GM23338 (cell line): ENCODE measurements around the gene GOLGA8N. TPM values are rescaled to one million over a fixed set of nuclear protein-coding genes. Genes with fewer than 3 reads are reported as not detected.
A peak's percentile ranks its signal among the peaks of the same experiment; 100 is the strongest.

Experiments used
- ATAC-seq: fragments of 200-7000 bp; cut with Tn5 transposase; 3 replicates; pipeline ENCODE4 v1.9.1; 2020
- DNase-seq: peaks from one replicate; pipeline ENCODE4 v3.0.0-alpha.2; 2015; ENCODE audit warnings: low spot score
- H2AFZ ChIP-seq: fragments of 200-600 bp; sonication (generic); 2 replicates; pipeline ENCODE4 v1.8.0; 2016; ENCODE audit warnings: antibody characterized with exemption, mild to moderate bottlenecking, moderate library complexity
- H3F3A ChIP-seq: fragments of 200-600 bp; sonication (generic); replicated peaks from 2 replicates; pipeline ENCODE4 v1.8.0; 2017; ENCODE audit warnings: antibody characterized with exemption, mixed run types, low read depth
- H3K27ac ChIP-seq: fragments of 200-600 bp; sonication (generic); 2 replicates; pipeline ENCODE4 v1.6.1; 2016; ENCODE audit warnings: low read depth
- H3K27me3 ChIP-seq: fragments of 200-600 bp; sonication (generic); 2 replicates; pipeline ENCODE4 v1.8.0; 2016; ENCODE audit warnings: mild to moderate bottlenecking, mixed run types, moderate library complexity; ENCODE audit not compliant: insufficient read depth
- H3K36me3 ChIP-seq: fragments of 200-600 bp; sonication (generic); 2 replicates; pipeline ENCODE4 v1.8.0; 2016; ENCODE audit warnings: mild to moderate bottlenecking; ENCODE audit not compliant: insufficient read depth
- H3K4me1 ChIP-seq: fragments of 200-600 bp; sonication (generic); 2 replicates; pipeline ENCODE4 v1.8.0; 2016; ENCODE audit warnings: mild to moderate bottlenecking, moderate library complexity; ENCODE audit not compliant: insufficient read depth
- H3K4me2 ChIP-seq: fragments of 200-600 bp; sonication (generic); 2 replicates; pipeline ENCODE4 v1.7.1; 2017; ENCODE audit warnings: mixed run types
- H3K4me3 ChIP-seq: fragments of 200-600 bp; sonication (generic); 2 replicates; pipeline ENCODE4 v1.6.1; 2016; ENCODE audit warnings: mixed run types
- H3K79me2 ChIP-seq: fragments of 200-600 bp; sonication (generic); replicated peaks from 2 replicates; pipeline ENCODE4 v1.8.0; 2017; ENCODE audit warnings: mild to moderate bottlenecking; ENCODE audit not compliant: insufficient read depth
- H3K9me2 ChIP-seq: fragments of 200-600 bp; sonication (generic); 2 replicates; pipeline ENCODE4 v1.8.0; 2017; ENCODE audit not compliant: insufficient read depth
- H4K20me1 ChIP-seq: fragments of 200-600 bp; sonication (generic); replicated peaks from 2 replicates; pipeline ENCODE4 v1.8.0; 2017; ENCODE audit warnings: mild to moderate bottlenecking; ENCODE audit not compliant: insufficient read depth
- H3K27ac Mint-ChIP-seq: 2 replicates; pipeline ENCODE4 v1.8.0; 2020; ENCODE audit warnings: inconsistent platforms, mild to moderate bottlenecking, moderate library complexity, mixed read lengths
- H3K27me3 Mint-ChIP-seq: 3 replicates; pipeline ENCODE4 v1.8.0; 2022; ENCODE audit warnings: low read depth, mild to moderate bottlenecking, moderate library complexity, mixed read lengths, inconsistent platforms; ENCODE audit not compliant: insufficient read depth, poor library complexity
- H3K36me3 Mint-ChIP-seq: 3 replicates; pipeline ENCODE4 v1.8.0; 2021; ENCODE audit warnings: low read depth, mild to moderate bottlenecking, inconsistent platforms, moderate library complexity, mixed read lengths
- H3K4me1 Mint-ChIP-seq: 3 replicates; pipeline ENCODE4 v1.8.0; 2020; ENCODE audit warnings: mild to moderate bottlenecking, inconsistent platforms, mixed read lengths
- H3K4me3 Mint-ChIP-seq: 3 replicates; pipeline ENCODE4 v1.8.0; 2021; ENCODE audit warnings: moderate library complexity, mild to moderate bottlenecking, inconsistent platforms, mixed read lengths
- H3K9me3 Mint-ChIP-seq: 3 replicates; pipeline ENCODE4 v1.8.0; 2020; ENCODE audit warnings: moderate library complexity, mild to moderate bottlenecking, inconsistent platforms, mixed read lengths
- CREB1 ChIP-seq: fragments of 250-450 bp; sonication (Bioruptor Pico); IDR thresholded peaks from 2 replicates; pipeline ENCODE4 v1.5.0; 2020; ENCODE audit warnings: low read depth, mild to moderate bottlenecking, moderate library complexity
- EZH2 ChIP-seq: fragments of 200-600 bp; sonication (generic); IDR thresholded peaks from one replicate; pipeline ENCODE4 v1.8.0; 2017; ENCODE audit warnings: antibody characterized with exemption, mild to moderate bottlenecking, low read depth; ENCODE audit not compliant: unreplicated experiment
- EZH2phosphoT487 ChIP-seq: fragments of 200-600 bp; sonication (generic); IDR thresholded peaks from one replicate; pipeline ENCODE4 v1.8.1; 2018; ENCODE audit warnings: antibody characterized with exemption; ENCODE audit not compliant: unreplicated experiment
- JUNB ChIP-seq: IDR thresholded peaks from one replicate; pipeline ENCODE4 v1.6.1; 2016; ENCODE audit warnings: antibody characterized with exemption; ENCODE audit not compliant: unreplicated experiment
- NANOG ChIP-seq: IDR thresholded peaks from 2 replicates; pipeline ENCODE4 v1.6.1; 2016; ENCODE audit warnings: antibody characterized with exemption, borderline replicate concordance
- POLR2AphosphoS5 ChIP-seq: IDR thresholded peaks from 2 replicates; pipeline ENCODE4 v1.6.1; 2016; ENCODE audit warnings: antibody characterized with exemption, low read depth
- STAT1 ChIP-seq: IDR thresholded peaks from one replicate; pipeline ENCODE4 v1.6.1; 2016; ENCODE audit warnings: antibody characterized with exemption; ENCODE audit not compliant: unreplicated experiment
- ZNF114 ChIP-seq: fragments of 250-450 bp; sonication (Bioruptor Pico); IDR thresholded peaks from 2 replicates; pipeline ENCODE4 v1.5.0; 2020; ENCODE audit warnings: mild to moderate bottlenecking, moderate library complexity
- ZNF331 ChIP-seq: fragments of 250-450 bp; sonication (Bioruptor Pico); IDR thresholded peaks from 2 replicates; pipeline ENCODE4 v1.5.0; 2020; ENCODE audit warnings: low read depth, mild to moderate bottlenecking, moderate library complexity
- polyA plus RNA-seq: library from polyadenylated mRNA; unstranded; fragments of >200 nt; fragmentation: Nextera tagmentation; extraction: Ambion mirVana; gene quantifications from 2 replicates; pipeline ENCODE4 v1.2.1, GENCODE V29; 2016
- total RNA-seq: library from RNA; depleted of rRNA; stranded (reverse); fragments of >200 nt; shearing (Covaris generic); gene quantifications from 2 replicates; pipeline ENCODE4 v1.2.3, GENCODE V29; 2014
- TF ChIP-seq, protein P1 (sequence below): IDR thresholded peaks from one replicate; pipeline ENCODE4 v1.6.1; 2018; ENCODE audit warnings: antibody characterized with exemption; ENCODE audit not compliant: unreplicated experiment
- TF ChIP-seq, protein P2 (sequence below), 2 experiments: fragments of 200-600 bp in 1 of 2; sonication (generic) in 1 of 2; conservative IDR thresholded peaks; 2 replicates each; pipeline versions ENCODE4 v1.5.1 to v1.6.1; 2016 to 2017; ENCODE audit warnings: antibody characterized with exemption in 2 of 2, low read depth in 2 of 2, mild to moderate bottlenecking in 2 of 2, moderate library complexity in 1 of 2
- TF ChIP-seq, protein P3 (sequence below): IDR thresholded peaks from 2 replicates; pipeline ENCODE4 v1.6.1; 2016; ENCODE audit warnings: antibody characterized with exemption
- TF ChIP-seq, protein P4 (sequence below): fragments of 250-450 bp; sonication (Bioruptor Pico); IDR thresholded peaks from 2 replicates; pipeline ENCODE4 v1.5.0; 2020; ENCODE audit warnings: mild to moderate bottlenecking, moderate library complexity

Gene GOLGA8N
- total and polyA plus RNA-seq, 2 experiments from 2014 or later, result 0.40 to 14.8 TPM

DNA sequence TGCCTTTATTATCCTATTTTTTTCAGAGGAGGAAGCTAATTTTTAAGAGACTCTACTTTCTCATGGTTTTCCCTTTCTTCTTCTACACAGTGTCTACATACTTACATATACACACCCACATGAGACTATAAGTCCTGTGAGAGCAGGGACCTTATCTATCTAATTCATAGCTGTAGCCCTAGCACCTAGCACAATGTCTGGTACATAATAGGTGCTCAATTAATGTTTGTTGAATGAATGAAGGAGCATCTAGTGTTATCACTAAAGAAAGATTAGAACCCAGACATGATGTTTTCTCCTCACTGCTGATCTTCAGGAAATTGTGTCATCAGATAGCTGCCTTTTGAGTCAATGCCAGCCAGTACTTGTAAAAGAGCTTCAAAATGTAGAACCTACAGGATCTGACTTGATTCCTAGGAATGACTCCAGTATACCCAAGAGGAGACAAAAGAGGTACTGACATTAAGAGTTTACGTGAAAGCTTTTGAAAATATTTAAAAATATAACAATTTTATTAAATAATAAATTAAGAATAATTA, 50.7 kb downstream of the GOLGA8N start:
- Mint-ChIP-seq H3K27ac (no peak overlapping the region), H3K4me1 (peaks cover 31% of the 10 kb centered on the region), H3K4me3 (no peak overlapping the region), H3K36me3 (peaks cover 9% of the 10 kb centered on the region; the same call in 2 of the 3 replicates), H3K27me3 (peaks cover 7% of the 10 kb centered on the region), H3K9me3 (no peaks in the 10 kb centered on the region)
- Histone ChIP-seq H3F3A (no peaks in the 10 kb centered on the region), H3K36me3 (no peaks in the 10 kb centered on the region), H3K4me2 (0 out of 2 replicates have a peak overlapping the region, but pooled peaks have one; percentile 74), H3K4me1 (peaks cover 30% of the 10 kb centered on the region), H3K27ac (no peak overlapping the region), H3K4me3 (no peak overlapping the region), H3K9me2 (no peaks in the 10 kb centered on the region), H4K20me1 (no peaks in the 10 kb centered on the region), H3K27me3 (no peaks in the 10 kb centered on the region), H3K79me2 (no peaks in the 10 kb centered on the region; the same call in 1 of the 2 replicates), H2AFZ (no peak overlapping the region)
- DNase-seq (no peak), ATAC-seq (no peak)
- no peak for TF ChIP-seq STAT1
- TF ChIP-seq, protein P1, sequence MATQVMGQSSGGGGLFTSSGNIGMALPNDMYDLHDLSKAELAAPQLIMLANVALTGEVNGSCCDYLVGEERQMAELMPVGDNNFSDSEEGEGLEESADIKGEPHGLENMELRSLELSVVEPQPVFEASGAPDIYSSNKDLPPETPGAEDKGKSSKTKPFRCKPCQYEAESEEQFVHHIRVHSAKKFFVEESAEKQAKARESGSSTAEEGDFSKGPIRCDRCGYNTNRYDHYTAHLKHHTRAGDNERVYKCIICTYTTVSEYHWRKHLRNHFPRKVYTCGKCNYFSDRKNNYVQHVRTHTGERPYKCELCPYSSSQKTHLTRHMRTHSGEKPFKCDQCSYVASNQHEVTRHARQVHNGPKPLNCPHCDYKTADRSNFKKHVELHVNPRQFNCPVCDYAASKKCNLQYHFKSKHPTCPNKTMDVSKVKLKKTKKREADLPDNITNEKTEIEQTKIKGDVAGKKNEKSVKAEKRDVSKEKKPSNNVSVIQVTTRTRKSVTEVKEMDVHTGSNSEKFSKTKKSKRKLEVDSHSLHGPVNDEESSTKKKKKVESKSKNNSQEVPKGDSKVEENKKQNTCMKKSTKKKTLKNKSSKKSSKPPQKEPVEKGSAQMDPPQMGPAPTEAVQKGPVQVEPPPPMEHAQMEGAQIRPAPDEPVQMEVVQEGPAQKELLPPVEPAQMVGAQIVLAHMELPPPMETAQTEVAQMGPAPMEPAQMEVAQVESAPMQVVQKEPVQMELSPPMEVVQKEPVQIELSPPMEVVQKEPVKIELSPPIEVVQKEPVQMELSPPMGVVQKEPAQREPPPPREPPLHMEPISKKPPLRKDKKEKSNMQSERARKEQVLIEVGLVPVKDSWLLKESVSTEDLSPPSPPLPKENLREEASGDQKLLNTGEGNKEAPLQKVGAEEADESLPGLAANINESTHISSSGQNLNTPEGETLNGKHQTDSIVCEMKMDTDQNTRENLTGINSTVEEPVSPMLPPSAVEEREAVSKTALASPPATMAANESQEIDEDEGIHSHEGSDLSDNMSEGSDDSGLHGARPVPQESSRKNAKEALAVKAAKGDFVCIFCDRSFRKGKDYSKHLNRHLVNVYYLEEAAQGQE, result no peak
- TF ChIP-seq ZNF331 (CRISPR knock-in tag), result no peak
- no peak for TF ChIP-seq JUNB
- TF ChIP-seq, protein P2, sequence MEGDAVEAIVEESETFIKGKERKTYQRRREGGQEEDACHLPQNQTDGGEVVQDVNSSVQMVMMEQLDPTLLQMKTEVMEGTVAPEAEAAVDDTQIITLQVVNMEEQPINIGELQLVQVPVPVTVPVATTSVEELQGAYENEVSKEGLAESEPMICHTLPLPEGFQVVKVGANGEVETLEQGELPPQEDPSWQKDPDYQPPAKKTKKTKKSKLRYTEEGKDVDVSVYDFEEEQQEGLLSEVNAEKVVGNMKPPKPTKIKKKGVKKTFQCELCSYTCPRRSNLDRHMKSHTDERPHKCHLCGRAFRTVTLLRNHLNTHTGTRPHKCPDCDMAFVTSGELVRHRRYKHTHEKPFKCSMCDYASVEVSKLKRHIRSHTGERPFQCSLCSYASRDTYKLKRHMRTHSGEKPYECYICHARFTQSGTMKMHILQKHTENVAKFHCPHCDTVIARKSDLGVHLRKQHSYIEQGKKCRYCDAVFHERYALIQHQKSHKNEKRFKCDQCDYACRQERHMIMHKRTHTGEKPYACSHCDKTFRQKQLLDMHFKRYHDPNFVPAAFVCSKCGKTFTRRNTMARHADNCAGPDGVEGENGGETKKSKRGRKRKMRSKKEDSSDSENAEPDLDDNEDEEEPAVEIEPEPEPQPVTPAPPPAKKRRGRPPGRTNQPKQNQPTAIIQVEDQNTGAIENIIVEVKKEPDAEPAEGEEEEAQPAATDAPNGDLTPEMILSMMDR (conservative IDR thresholded peaks at IDR 0.05; ENCODE audit: low read depth in 2 of 2), result no peak
- no peak for TF ChIP-seq ZNF114 (CRISPR knock-in tag)
- TF ChIP-seq, protein P3, sequence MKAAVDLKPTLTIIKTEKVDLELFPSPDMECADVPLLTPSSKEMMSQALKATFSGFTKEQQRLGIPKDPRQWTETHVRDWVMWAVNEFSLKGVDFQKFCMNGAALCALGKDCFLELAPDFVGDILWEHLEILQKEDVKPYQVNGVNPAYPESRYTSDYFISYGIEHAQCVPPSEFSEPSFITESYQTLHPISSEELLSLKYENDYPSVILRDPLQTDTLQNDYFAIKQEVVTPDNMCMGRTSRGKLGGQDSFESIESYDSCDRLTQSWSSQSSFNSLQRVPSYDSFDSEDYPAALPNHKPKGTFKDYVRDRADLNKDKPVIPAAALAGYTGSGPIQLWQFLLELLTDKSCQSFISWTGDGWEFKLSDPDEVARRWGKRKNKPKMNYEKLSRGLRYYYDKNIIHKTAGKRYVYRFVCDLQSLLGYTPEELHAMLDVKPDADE, result no peak
- TF ChIP-seq EZH2, result no peak
- TF ChIP-seq EZH2phosphoT487, result no peak
- TF ChIP-seq, protein P4, sequence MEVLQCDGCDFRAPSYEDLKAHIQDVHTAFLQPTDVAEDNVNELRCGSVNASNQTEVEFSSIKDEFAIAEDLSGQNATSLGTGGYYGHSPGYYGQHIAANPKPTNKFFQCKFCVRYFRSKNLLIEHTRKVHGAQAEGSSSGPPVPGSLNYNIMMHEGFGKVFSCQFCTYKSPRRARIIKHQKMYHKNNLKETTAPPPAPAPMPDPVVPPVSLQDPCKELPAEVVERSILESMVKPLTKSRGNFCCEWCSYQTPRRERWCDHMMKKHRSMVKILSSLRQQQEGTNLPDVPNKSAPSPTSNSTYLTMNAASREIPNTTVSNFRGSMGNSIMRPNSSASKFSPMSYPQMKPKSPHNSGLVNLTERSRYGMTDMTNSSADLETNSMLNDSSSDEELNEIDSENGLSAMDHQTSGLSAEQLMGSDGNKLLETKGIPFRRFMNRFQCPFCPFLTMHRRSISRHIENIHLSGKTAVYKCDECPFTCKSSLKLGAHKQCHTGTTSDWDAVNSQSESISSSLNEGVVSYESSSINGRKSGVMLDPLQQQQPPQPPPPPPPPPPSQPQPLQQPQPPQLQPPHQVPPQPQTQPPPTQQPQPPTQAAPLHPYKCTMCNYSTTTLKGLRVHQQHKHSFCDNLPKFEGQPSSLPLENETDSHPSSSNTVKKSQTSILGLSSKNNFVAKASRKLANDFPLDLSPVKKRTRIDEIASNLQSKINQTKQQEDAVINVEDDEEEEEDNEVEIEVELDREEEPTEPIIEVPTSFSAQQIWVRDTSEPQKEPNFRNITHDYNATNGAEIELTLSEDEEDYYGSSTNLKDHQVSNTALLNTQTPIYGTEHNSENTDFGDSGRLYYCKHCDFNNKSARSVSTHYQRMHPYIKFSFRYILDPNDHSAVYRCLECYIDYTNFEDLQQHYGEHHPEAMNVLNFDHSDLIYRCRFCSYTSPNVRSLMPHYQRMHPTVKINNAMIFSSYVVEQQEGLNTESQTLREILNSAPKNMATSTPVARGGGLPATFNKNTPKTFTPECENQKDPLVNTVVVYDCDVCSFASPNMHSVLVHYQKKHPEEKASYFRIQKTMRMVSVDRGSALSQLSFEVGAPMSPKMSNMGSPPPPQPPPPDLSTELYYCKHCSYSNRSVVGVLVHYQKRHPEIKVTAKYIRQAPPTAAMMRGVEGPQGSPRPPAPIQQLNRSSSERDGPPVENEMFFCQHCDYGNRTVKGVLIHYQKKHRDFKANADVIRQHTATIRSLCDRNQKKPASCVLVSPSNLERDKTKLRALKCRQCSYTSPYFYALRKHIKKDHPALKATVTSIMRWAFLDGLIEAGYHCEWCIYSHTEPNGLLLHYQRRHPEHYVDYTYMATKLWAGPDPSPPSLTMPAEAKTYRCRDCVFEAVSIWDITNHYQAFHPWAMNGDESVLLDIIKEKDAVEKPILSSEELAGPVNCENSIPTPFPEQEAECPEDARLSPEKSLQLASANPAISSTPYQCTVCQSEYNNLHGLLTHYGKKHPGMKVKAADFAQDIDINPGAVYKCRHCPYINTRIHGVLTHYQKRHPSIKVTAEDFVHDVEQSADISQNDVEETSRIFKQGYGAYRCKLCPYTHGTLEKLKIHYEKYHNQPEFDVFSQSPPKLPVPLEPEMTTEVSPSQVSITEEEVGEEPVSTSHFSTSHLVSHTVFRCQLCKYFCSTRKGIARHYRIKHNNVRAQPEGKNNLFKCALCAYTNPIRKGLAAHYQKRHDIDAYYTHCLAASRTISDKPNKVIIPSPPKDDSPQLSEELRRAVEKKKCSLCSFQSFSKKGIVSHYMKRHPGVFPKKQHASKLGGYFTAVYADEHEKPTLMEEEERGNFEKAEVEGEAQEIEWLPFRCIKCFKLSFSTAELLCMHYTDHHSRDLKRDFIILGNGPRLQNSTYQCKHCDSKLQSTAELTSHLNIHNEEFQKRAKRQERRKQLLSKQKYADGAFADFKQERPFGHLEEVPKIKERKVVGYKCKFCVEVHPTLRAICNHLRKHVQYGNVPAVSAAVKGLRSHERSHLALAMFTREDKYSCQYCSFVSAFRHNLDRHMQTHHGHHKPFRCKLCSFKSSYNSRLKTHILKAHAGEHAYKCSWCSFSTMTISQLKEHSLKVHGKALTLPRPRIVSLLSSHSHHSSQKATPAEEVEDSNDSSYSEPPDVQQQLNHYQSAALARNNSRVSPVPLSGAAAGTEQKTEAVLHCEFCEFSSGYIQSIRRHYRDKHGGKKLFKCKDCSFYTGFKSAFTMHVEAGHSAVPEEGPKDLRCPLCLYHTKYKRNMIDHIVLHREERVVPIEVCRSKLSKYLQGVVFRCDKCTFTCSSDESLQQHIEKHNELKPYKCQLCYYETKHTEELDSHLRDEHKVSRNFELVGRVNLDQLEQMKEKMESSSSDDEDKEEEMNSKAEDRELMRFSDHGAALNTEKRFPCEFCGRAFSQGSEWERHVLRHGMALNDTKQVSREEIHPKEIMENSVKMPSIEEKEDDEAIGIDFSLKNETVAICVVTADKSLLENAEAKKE (CRISPR knock-in tag), result no peak
- no peak for TF ChIP-seq CREB1 (CRISPR knock-in tag)
- TF ChIP-seq NANOG, result no peak
- no peak for TF ChIP-seq POLR2AphosphoS5
